Measurements from ENCODE around the gene CABP5.
A peak's percentile ranks its signal among the peaks of the same experiment; 100 is the strongest.

CABP5 gene

DNA sequence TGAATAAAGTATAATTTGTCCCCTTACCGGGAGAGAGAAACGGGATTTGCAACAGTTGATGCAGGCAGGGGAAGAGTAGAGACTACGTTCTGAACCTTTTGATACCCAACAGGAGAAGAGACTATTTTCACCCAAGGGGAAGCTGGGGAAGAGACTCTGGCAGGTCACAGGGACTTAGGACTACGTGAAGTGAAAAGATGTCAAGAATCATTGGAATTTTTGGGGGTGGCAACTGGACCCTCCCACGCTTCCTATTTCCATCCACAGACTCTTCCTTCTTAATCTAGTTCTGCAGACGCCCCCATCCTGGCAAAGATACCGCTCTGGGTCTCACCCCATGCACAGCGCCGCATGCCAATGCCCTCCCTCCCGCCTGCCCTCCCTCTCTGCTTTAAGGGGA lies 13.8 kb downstream of the CABP5 start:
- no peak for DNase-seq (ENCODE audit: low spot score)

DNA sequence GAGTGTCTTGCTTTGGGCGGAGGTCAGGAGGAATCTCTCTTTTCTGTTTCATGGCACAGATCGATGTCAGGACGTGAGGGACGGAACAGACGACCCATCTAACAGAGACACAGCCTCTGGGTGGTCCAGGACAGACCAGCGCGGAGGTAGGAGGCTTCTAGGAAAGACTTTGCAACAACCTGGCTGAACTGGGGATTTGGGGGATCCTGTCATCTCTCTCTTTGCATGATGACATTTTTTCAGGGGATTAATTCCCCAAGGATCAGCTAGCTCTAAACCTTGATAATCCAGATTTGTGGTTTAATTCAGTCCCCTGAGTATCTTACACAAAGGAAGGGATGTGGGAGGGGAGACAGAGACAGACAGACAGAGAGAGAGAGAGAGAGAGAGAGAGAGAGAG lies 14.4 kb downstream of the CABP5 start:
- no peak for DNase-seq (ENCODE audit: low spot score)

DNA sequence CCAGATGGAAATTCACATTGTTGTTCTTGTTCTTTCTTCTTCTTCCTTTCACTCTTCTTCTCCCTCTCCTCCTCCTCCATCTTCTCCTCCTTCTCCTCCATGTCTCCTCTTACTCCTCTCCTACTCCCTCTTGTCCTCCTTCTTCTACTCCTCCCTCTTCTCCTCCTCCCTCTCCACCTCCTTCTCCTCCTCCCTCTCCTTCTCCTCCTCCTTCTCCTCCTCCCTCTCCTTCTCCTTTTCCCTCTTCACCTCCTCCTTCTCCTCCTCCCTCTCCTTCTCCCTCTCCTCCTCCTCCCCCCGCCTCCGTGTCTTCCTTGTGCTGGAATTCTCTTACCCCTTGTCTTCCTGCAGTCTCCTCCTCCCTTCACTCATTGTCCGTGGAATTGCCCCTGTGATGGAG lies 18.4 kb downstream of the CABP5 start:
- DNase-seq (ENCODE audit: low spot score), result no peak

DNA sequence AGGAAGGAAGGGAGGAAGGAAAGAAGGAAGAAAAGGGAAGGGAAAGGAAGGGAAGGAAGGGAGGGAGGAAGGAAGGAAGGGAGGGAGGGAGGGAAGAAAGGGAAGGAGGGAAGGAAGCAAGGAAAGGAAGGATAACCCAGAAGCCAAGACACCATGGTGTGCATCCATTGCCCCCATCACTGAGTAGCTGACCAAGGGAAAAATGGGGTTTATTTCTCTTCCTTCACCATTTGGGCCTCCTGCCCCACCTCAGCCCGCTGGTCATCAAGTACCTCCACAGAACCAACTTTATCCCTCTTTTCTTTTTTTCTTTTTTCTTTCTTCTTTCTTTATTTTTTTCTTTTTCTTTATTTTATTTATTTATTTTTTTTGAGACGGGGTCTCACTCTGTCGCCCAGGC lies 20.4 kb downstream of the CABP5 start:
- no peak for DNase-seq (ENCODE audit: low spot score)

DNA sequence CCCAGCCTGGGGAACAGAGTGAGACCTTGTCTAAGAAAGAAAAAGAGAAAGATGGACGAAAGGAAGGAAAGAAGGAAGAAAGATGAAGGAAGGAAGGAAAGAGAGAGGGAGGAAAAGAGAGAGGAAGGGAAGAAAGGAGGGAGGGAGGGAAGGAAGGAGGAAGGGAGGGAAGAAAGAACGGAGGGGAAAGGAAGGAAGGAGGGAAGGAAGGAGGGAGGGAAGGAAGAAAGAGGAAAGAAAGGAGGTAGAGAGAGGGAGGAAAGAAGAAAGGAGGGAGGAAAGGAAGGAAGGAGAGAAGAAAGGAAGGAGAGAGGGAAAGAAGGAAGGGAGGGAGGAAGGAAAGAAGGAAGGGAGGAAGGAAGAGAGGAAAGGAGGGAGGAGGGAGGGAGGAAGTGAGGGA lies 20.9 kb downstream of the CABP5 start:
- DNase-seq (ENCODE audit: low spot score), result no peak

DNA sequence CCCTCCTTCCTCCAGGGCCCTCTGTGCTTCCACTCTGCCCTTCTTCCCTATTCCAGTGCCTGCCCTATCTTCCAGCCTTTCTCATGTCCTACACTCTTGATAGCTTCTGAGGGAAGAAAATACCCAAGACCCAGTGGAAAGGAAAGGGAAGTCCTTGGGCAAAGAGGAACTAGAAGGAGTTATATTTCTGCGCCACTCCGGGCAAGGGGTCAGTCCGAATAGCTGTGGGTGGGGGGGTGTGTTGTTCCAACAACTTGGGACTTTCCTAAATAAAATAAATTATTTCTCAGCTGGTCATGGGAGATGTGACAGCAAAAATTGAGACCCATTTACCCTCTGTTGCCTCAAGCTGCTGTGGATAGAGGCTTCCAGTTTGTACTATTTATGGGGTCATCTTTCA lies 23.2 kb downstream of the CABP5 start:
- DNase-seq (ENCODE audit: low spot score), result no peak

DNA sequence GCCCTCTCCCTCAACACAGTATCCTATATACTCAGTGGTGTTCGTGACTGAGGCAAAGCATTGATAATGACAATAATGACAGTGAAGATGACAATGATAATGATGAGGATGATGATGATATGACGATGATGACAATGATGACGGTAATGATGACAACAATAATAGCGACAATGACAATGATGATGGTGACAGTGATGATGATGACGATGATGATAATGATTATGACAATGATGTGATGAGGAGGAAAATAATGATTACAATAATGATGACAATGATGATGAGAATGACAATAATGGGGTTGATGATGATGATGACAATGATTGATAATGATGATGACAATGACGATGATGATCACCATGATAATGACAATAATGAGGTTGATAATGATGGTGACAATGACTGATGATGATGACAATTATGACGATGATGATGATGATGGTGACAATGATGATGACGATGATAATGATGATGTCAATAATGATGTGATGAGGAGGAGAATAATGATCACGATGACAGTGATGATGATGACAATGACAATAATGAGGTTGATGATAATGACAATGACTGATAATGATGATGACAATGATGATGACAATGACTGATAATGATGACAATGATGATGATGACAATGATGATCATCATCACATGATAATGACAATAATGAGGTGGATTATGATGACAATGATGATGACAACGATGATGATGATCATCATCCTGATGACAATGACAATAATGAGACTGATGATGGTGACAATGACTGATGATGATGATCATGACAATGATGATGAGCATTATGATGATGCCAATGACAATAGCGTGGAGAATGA lies 32.7 kb downstream of the CABP5 start:
- no peak for DNase-seq (ENCODE audit: low spot score)

DNA sequence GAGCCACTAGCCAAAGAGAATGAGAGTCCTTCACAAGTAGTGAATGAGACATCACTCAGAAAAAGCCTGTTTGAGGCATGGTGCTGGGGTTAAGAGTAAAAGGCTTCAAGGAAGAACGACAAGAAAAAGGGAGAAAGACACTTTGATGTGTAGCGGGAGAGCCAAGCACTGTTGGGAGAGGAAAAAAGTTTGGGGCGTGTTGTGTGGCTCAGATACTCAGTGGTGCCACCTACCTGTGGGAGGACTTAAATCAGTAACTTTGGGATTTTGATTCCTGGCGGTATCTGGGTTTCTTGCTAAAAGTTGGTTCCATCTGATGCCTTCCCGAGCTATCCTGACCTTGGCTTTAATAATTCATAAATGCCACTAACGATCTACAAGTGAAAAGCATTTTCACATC lies 37.1 kb downstream of the CABP5 start:
- DNase-seq (ENCODE audit: low spot score), result peak; percentile 33

DNA sequence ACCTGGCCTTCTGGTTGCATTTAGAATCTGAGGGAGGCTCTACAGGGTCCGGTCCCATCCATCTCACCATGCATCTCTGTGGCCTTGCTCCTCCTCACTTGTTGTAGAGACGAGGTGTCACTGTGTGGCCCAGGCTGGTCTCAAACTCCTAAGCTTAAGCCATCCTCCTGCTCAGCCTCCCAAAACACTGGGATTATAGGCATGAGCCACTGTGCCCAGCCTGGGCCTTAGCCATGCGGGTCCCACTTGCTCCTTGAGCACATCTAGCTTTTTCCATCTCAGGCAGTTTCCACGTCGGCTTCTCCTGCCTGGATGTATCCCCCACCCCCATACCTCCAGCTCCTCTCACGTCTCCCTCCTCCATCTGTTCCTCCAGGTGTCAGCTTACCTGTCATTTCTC lies 39.6 kb downstream of the CABP5 start:
- DNase-seq (ENCODE audit: low spot score), result no peak

DNA sequence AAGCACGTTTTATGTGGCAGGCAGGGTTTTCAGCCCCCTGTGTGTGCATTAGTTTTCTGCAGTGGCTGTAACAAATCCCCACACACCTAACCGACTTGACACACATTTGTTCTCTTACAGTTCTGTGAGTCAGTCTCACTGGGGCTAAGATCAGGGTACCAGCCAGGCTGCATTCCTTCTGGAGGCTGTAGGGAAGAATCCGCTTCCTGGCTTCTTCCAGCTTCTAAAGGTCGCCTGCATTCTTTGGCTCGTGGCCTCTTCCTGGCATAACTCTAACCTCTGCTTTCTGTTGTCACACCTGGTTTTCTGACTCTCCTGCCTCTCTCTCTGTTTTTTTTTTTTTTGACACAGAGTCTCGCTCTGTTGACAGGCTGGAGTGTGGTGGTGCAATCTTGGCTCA lies 43.0 kb downstream of the CABP5 start:
- DNase-seq (ENCODE audit: low spot score), result no peak

DNA sequence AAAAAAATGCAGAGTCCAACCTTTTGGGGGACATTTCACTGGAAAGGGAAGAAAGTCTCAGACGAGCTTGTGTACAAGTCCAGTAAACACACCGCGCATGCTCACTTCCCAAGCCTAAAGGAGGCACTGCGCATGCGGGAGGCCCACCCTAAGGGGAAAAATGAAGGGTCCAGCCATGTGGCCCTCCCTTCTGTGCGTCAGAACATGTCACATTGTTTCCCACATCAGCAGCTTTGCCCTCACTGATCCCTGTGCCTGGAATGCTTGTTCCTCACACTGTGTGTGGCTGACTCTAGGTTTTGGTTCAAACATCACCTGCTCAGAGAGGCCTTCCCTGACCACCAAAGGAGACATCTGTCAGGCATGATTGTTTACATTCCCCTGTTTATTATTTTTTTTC lies 45.1 kb downstream of the CABP5 start:
- DNase-seq (ENCODE audit: low spot score), result no peak

DNA sequence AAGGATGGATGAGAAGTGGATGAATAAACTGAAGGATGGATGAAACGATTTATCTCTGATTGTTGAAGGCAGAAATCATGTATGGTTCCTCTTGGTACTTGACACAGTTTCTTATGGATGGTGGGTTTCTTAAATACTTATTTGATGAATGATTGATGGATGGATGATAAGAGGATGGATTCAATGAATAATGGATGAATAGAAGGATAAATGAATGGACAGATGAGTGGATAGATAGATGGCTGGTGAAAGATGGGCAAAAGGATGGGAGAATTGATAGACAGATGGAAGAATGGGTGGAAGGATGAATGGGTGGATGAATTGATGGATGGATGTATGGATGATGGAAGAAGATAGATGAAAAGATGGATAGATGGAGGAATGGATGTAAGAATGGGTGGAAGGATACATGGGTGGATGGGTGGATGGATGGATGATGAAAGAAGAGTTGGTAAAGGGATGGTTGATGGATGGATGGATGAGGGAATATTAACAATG lies 47.6 kb downstream of the CABP5 start:
- no peak for DNase-seq (ENCODE audit: low spot score)

DNA sequence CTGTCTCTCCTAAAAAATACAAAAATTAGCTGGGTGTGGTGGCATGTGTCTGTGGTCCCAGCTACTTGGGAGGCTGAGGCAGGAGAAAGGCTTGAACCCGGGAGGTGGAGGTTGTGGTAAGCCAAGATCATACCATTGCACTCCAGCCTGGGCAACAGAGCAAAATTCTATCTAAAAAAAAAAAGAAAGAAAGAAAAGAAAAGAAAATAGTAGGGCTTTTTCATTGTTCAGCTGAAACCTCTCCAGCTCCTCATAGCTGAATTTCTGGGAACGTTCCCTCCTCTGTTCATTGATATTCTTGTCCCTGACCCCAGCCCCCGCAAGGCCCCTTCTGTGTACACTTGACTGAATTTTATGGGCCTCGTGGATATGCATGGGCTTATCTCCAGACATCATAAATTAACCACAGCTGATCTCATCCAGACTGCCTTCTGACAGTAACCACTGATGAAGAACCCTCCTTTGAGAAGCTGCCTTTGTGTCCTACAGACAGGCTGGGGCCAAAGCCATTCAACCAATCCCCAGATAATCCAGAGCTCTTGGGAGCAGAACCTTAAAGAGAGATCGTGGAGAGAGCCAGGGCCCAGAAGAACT lies 49.6 kb downstream of the CABP5 start, which contains the start of gene ELSPBP1:
Gene ELSPBP1, plus strand, starts transcription at position 424 of the 594 bp plus-strand sequence. CDS start 14,036 bp downstream, outside the sequence.
- no peak for DNase-seq (ENCODE audit: low spot score)

DNA sequence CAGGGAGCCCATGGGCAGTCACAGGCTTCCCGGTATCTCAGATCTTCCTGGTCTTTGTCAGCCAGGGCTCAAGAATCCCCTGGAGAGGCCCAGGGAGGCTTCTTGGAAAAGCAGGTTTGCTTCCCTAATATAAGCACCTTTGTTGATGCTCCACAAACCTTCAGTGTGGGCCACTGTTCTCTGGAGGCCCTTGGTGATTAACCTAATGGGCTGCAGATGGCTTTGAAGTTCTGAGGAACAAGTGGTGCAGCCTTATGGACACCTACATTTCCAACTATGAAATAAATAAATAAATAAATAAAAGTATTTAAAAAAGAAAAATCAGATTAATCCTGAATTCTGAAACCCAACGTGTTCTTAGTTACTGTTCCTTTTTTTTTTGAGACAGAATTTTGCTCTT lies 51.8 kb downstream of the CABP5 start, which contains the start of gene BSPH1:
Gene BSPH1, minus strand, starts transcription at position 101 of the 400 bp plus-strand sequence. Its CDS starts 89 bp downstream, at position 12.
- no peak for DNase-seq (ENCODE audit: low spot score)

DNA sequence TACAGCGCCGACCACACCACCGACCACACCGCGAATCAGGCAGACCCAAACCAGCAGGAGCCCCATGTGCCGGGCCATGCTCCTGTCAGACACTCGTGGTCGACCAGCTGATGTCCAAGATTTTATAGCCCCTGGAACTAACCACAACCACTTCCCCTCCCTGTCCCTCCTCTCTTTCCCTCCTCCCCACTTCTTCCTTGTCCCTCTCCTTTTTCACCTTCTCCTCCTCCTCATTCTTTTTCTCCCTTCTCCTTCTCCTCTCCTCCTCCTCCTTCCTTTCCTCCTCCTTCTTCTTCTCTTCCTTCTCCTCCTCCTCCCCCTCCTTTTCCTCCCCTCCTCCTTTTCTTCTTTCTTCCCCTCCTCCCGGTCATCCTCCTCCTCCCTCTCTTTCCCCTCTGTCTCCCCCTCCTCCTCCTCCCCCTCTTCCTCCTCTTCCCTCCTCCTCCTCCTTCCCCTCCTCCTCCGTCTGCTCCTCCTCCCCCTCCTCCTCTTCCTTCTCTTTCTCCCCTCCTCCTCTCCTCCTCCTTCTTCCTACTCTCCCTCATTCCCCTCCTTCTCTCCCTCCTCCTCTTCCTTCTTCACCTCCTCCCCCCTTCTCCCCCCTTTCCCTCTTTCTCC lies 52.6 kb downstream of the CABP5 start:
- DNase-seq (ENCODE audit: low spot score), result no peak

Measured in iPS-NIHi11 (cell line).